ENCODE data around the gene L3MBTL2. TPM values are rescaled to one million over a fixed set of nuclear protein-coding genes. Genes with fewer than 3 reads are reported as not detected.
A peak's percentile ranks its signal among the peaks of the same experiment; 100 is the strongest.
"Not testable (repeated sequence)": the region's sequence is repeated elsewhere in the genome, so short reads cannot be mapped to it uniquely, and the experiment has no call there.

The L3MBTL2 gene
- total RNA-seq, 1 donor from 2014 or later = 11.8 TPM

- no peak overlapping the region for H3K27ac ChIP-seq
- H3K27me3 ChIP-seq = no peaks in the 10 kb centered on the region
- intact Hi-C loops (cut with DNase I) = no loop called here
- DNase-seq (ENCODE audit: extremely low spot score in 2 of 2) = no peak
- peaks cover 7% of the 10 kb centered on the region for H3K4me1 ChIP-seq
- H3K36me3 ChIP-seq = peaks cover 7 to 67% of the 10 kb centered on the region in 2 donors
- no peak for TF ChIP-seq POLR2AphosphoS5 (IDR thresholded peaks at IDR 0.05; ENCODE audit: insufficient read depth in 1 of 2, low read depth in 1 of 2)
- TF ChIP-seq POLR2A (IDR thresholded peaks at IDR 0.05) = no peak
- no peak for TF ChIP-seq CTCF (IDR thresholded peaks at IDR 0.05)
- H3K9me3 ChIP-seq = no peaks in the 10 kb centered on the region
- H3K4me3 ChIP-seq = no peak overlapping the region
Observed at GRCh38 chr22:41177040-41177621, 28.0 kb upstream of the L3MBTL2 start.

- TF ChIP-seq POLR2AphosphoS5 (IDR thresholded peaks at IDR 0.05; ENCODE audit: insufficient read depth in 1 of 2, low read depth in 1 of 2) (peak in 1 of 2 donors; percentile 7), POLR2A (IDR thresholded peaks at IDR 0.05) (no peak), CTCF (IDR thresholded peaks at IDR 0.05) (no peak)
- H3K9me3 ChIP-seq = no peaks in the 10 kb centered on the region
- H3K36me3 ChIP-seq = peaks cover 7 to 61% of the 10 kb centered on the region in 2 donors
- no peak overlapping the region for H3K27ac ChIP-seq
- DNase-seq (ENCODE audit: extremely low spot score in 2 of 2) = no peak
- no peak overlapping the region for H3K4me3 ChIP-seq
- intact Hi-C loops (cut with DNase I) = no loop called here
- H3K4me1 ChIP-seq = peaks cover 7% of the 10 kb centered on the region
- no peaks in the 10 kb centered on the region for H3K27me3 ChIP-seq
Observed at GRCh38 chr22:41177622-41178424, 27.3 kb upstream of the L3MBTL2 start.

DNA sequence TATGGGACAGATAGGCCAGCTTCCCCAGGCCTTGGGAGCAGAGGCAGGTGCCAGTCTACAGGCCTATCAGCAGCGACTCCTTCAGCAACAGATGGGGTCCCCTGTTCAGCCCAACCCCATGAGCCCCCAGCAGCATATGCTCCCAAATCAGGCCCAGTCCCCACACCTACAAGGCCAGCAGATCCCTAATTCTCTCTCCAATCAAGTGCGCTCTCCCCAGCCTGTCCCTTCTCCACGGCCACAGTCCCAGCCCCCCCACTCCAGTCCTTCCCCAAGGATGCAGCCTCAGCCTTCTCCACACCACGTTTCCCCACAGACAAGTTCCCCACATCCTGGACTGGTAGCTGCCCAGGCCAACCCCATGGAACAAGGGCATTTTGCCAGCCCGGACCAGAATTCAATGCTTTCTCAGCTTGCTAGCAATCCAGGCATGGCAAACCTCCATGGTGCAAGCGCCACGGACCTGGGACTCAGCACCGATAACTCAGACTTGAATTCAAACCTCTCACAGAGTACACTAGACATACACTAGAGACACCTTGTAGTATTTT is 26.6 kb upstream of the L3MBTL2 start:
- intact Hi-C loops (cut with DNase I) = no loop called here
- H3K9me3 ChIP-seq = no peaks in the 10 kb centered on the region
- DNase-seq (ENCODE audit: extremely low spot score in 2 of 2) = no peak
- TF ChIP-seq POLR2AphosphoS5 (IDR thresholded peaks at IDR 0.05; ENCODE audit: insufficient read depth in 1 of 2, low read depth in 1 of 2) (peak in 1 of 2 donors; percentile 8), POLR2A (IDR thresholded peaks at IDR 0.05) (no peak), CTCF (IDR thresholded peaks at IDR 0.05) (no peak)
- H3K36me3 ChIP-seq = peaks cover 7 to 54% of the 10 kb centered on the region in 2 donors
- no peak overlapping the region for H3K4me3 ChIP-seq
- no peak overlapping the region for H3K27ac ChIP-seq
- peaks cover 7% of the 10 kb centered on the region for H3K4me1 ChIP-seq
- H3K27me3 ChIP-seq = no peaks in the 10 kb centered on the region

DNA sequence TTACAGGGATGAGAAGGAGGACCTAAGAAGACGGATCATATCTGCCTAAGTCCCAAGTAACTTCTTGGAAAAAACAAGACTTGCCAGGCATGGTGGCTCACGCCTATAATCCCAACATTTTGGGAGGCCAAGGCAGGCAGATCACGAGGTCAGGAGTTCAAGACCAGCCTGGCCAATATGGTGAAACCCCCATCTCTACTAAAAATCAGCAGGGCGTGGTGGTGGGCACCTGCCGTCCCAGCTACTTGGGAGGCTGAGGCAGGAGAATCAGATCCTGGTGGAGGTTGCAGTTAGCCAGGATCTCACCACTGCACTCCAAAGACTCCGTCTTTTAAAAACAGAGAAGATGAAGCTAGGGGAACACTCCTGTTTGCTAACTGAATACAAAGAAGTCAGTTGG is 24.8 kb upstream of the L3MBTL2 start:
- peaks cover 4 to 37% of the 10 kb centered on the region in 2 donors for H3K36me3 ChIP-seq
- H3K4me1 ChIP-seq; H3K27ac ChIP-seq; intact Hi-C loops (cut with DNase I); H3K9me3 ChIP-seq; H3K4me3 ChIP-seq; DNase-seq (ENCODE audit: extremely low spot score in 2 of 2); H3K27me3 ChIP-seq: not testable (repeated sequence)

GRCh38 chr22:41180926-41181325 is 24.2 kb upstream of the L3MBTL2 start:
- H3K9me3 ChIP-seq = no peaks in the 10 kb centered on the region
- TF ChIP-seq POLR2A (IDR thresholded peaks at IDR 0.05) (no peak), CTCF (IDR thresholded peaks at IDR 0.05) (no peak), POLR2AphosphoS5 (IDR thresholded peaks at IDR 0.05; ENCODE audit: insufficient read depth in 1 of 2, low read depth in 1 of 2) (no peak)
- intact Hi-C loops (cut with DNase I) = no loop called here
- H3K4me1 ChIP-seq = peaks cover 7% of the 10 kb centered on the region
- no peak for DNase-seq (ENCODE audit: extremely low spot score in 2 of 2)
- H3K27ac ChIP-seq = no peak overlapping the region
- H3K36me3 ChIP-seq = peaks cover 4 to 31% of the 10 kb centered on the region in 2 donors
- no peaks in the 10 kb centered on the region for H3K27me3 ChIP-seq
- H3K4me3 ChIP-seq = no peak overlapping the region

All from vagina (tissue), 2 donors.